B cell (primary cell): ENCODE data around the gene FBXL14. TPM values are rescaled to one million over a fixed set of nuclear protein-coding genes. Genes with fewer than 3 reads are reported as not detected.

Experiments used
- polyA plus RNA-seq: library from polyadenylated mRNA; depleted of rRNA; stranded (reverse); fragments of >200 nt; gene quantifications from 2 replicates; pipeline ENCODE4 v1.2.3, GENCODE V29; 2012
- total RNA-seq, 2 donors: library from RNA; stranded (reverse); fragments of 120-200 nt in 1 of 2; gene quantifications; 1 replicate in 1 of 2; 2 replicates in 1 of 2; pipeline versions ENCODE4 v1.2.3 to v1.2.4, GENCODE V29; 2013 to 2022

The FBXL14 gene
- total and polyA plus RNA-seq, 2 donors (not counting 1 experiment from before 2014, with no cell fraction given) = 21.6 to 37.3 TPM

Other genes starting within 250 kb of the FBXL14 start
- 0.57 TPM in 1 of 2 replicates, not detected in the other for gene WNT5B, start 34.6 kb upstream of the FBXL14 start, total RNA-seq
- 0.23 and 0.33 TPM in 2 replicates for gene WNT5B, start 34.6 kb upstream of the FBXL14 start, polyA plus RNA-seq
- 35.9 and 38.9 TPM in 2 replicates for gene ADIPOR2, start 96.5 kb upstream of the FBXL14 start, total RNA-seq
- 9.2 and 10.5 TPM in 2 replicates for gene ADIPOR2, start 96.5 kb upstream of the FBXL14 start, polyA plus RNA-seq
- gene LRTM2, start 226.0 kb upstream of the FBXL14 start, total RNA-seq = not detected in 2 replicates
- gene LRTM2, start 226.0 kb upstream of the FBXL14 start, polyA plus RNA-seq = not detected in 2 replicates